NB4 (cell line): ENCODE measurements around the gene RTF2.

Experiments
- CTCF ChIP-seq: IDR thresholded peaks from one replicate; pipeline ENCODE4 v1.5.1; 2012; ENCODE audit warnings: low read depth, low read length
- MYC ChIP-seq: IDR thresholded peaks from 2 replicates; pipeline ENCODE4 v1.6.1; 2011; ENCODE audit warnings: low read depth, low read length
- POLR2A ChIP-seq: IDR thresholded peaks from 2 replicates; pipeline ENCODE4 v1.6.1; 2011; ENCODE audit warnings: mild to moderate bottlenecking; ENCODE audit not compliant: insufficient read length; ENCODE audit errors: extremely low read depth

- TF ChIP-seq MYC (no peak), CTCF (no peak), POLR2A (no peak)
Measured at GRCh38 chr20:56428410-56428809, 40.0 kb upstream of the RTF2 start.
